ENCODE results near the gene SUN1.
"Not testable (repeated sequence)": the region's sequence is repeated elsewhere in the genome, so short reads cannot be mapped to it uniquely, and the experiment has no call there.

The SUN1 gene

GRCh38 chr7:835021-835420, 2.7 kb downstream of the SUN1 start:
- no peak for DNase-seq

GRCh38 chr7:835485-836401, 3.5 kb downstream of the SUN1 start:
- no peak for DNase-seq

GRCh38 chr7:836429-836828, 4.2 kb downstream of the SUN1 start:
- peak; percentile 30 for DNase-seq

- no peak for DNase-seq
Observed at GRCh38 chr7:837001-837400, 4.7 kb downstream of the SUN1 start.

- DNase-seq = no peak
Observed at GRCh38 chr7:840001-840600, 7.8 kb downstream of the SUN1 start.

- no peak for DNase-seq
Observed at GRCh38 chr7:841943-842342, 9.7 kb downstream of the SUN1 start.

GRCh38 chr7:842431-843031, 10.3 kb downstream of the SUN1 start:
- no peak for DNase-seq

GRCh38 chr7:843230-843629, 11.0 kb downstream of the SUN1 start:
- DNase-seq = no peak

- no peak for DNase-seq
Observed at GRCh38 chr7:844043-844442, 11.8 kb downstream of the SUN1 start.

- no peak for DNase-seq
Observed at GRCh38 chr7:844514-844913, 12.2 kb downstream of the SUN1 start.

GRCh38 chr7:845091-845490, 12.8 kb downstream of the SUN1 start:
- DNase-seq = no peak

GRCh38 chr7:845731-846130, 13.5 kb downstream of the SUN1 start:
- DNase-seq = no peak

GRCh38 chr7:846958-847650, 14.8 kb downstream of the SUN1 start:
- DNase-seq = not testable (repeated sequence)

- not testable (repeated sequence) for DNase-seq
Observed at GRCh38 chr7:847728-848127, 15.5 kb downstream of the SUN1 start.

- DNase-seq = no peak
Observed at GRCh38 chr7:849145-849544, 16.9 kb downstream of the SUN1 start.

- DNase-seq = no peak
Observed at GRCh38 chr7:849781-850180, 17.5 kb downstream of the SUN1 start.

GRCh38 chr7:851204-851603, 18.9 kb downstream of the SUN1 start:
- DNase-seq = no peak

- DNase-seq = no peak
Observed at GRCh38 chr7:853366-854117, 21.3 kb downstream of the SUN1 start.

- no peak for DNase-seq
Observed at GRCh38 chr7:854118-854775, 22.0 kb downstream of the SUN1 start.

GRCh38 chr7:855686-856369, 23.6 kb downstream of the SUN1 start:
- no peak for DNase-seq

GRCh38 chr7:856444-857095, 24.3 kb downstream of the SUN1 start:
- DNase-seq = no peak

All from EL (cell line).